Endothelial cell of umbilical vein (primary cell): Measurements from ENCODE around the gene ELOVL4. TPM values are rescaled to one million over a fixed set of nuclear protein-coding genes. Genes with fewer than 3 reads are reported as not detected.

Experiments used
- BruUV-seq: library from RNA; stranded (reverse); fragments of 400-500 nt; replicated peaks from 2 replicates; lab custom pipeline; 2021; lab: Mats Ljungman, UMichigan
- CTCF ChIA-PET: fragments of 300-600, 350-600 bp; sonication (Branson Sonifier 250); formaldehyde crosslinking; loops from one replicate; lab custom pipeline; 2021; ENCODE audit warnings: antibody characterized with exemption, inconsistent platforms; lab: Charles Lee
- POLR2A ChIA-PET: fragments of 300-600, 350-600 bp; sonication (Branson Sonifier 250); formaldehyde crosslinking; loops from one replicate; lab custom pipeline; 2021; ENCODE audit warnings: antibody characterized with exemption, inconsistent platforms; lab: Charles Lee
- DNase-seq: peaks from one replicate; pipeline ENCODE4 v3.0.0-alpha.2; 2011; ENCODE audit warnings: low read depth, low spot score
- FAIRE-seq: peaks from 2 replicates; lab custom pipeline; 2011; peaks lifted over from hg19 to GRCh38; lab: Jason Lieb, UNC
- H2AFZ ChIP-seq: 2 replicates; pipeline ENCODE4 v1.6.0; 2012; ENCODE audit warnings: low read depth, low read length, control low read depth, inconsistent platforms
- H3K27ac ChIP-seq: 2 replicates; pipeline ENCODE4 v1.5.1; 2011; ENCODE audit warnings: low read depth, mild to moderate bottlenecking, control low read depth, low read length, moderate library complexity; ENCODE audit not compliant: insufficient read depth
- H3K27me3 ChIP-seq, 2 experiments: 2 replicates each; pipeline versions ENCODE4 v1.6.0 to v1.6.1; 2011; ENCODE audit warnings: low read length in 2 of 2, mixed read lengths in 1 of 2; ENCODE audit not compliant: control insufficient read depth in 2 of 2, insufficient read depth in 2 of 2
- H3K36me3 ChIP-seq, 2 experiments: 2 replicates in 1 of 2; 3 replicates in 1 of 2; pipeline ENCODE4 v1.5.1; 2011; ENCODE audit warnings: low read length in 2 of 2, mild to moderate bottlenecking in 1 of 2, moderate library complexity in 1 of 2; ENCODE audit not compliant: control insufficient read depth in 2 of 2, insufficient read depth in 2 of 2; ENCODE audit errors: extremely low read depth in 1 of 2
- H3K4me1 ChIP-seq: 3 replicates; pipeline ENCODE4 v1.5.1; 2011; ENCODE audit warnings: mild to moderate bottlenecking, low read length; ENCODE audit not compliant: control insufficient read depth, insufficient read depth; ENCODE audit errors: extremely low read depth
- H3K4me2 ChIP-seq: 2 replicates; pipeline ENCODE4 v1.6.1; 2011; ENCODE audit warnings: low read length, control low read depth, mixed read lengths; ENCODE audit not compliant: insufficient read depth
- H3K4me3 ChIP-seq, 3 experiments: fragments of 200-600 bp in 1 of 3; sonication (generic), shearing (Covaris generic) in 1 of 3; replicated peaks in 1 of 3; 2 replicates each; pipeline ENCODE4 v1.5.1; 2011 to 2016; ENCODE audit warnings: control low read depth in 3 of 3, low read length in 3 of 3, mild to moderate bottlenecking in 2 of 3, inconsistent platforms in 1 of 3, low read depth in 1 of 3, moderate library complexity in 1 of 3; ENCODE audit not compliant: insufficient read depth in 1 of 3
- H3K79me2 ChIP-seq: 2 replicates; pipeline ENCODE4 v1.6.0; 2012; ENCODE audit warnings: low read length, inconsistent platforms; ENCODE audit not compliant: control insufficient read depth, insufficient read depth
- H3K9ac ChIP-seq: replicated peaks from 2 replicates; pipeline ENCODE3; 2011; ENCODE audit warnings: low read length, control low read depth; ENCODE audit not compliant: insufficient read depth; ENCODE audit errors: extremely low read depth
- H3K9me1 ChIP-seq: replicated peaks from 3 replicates; pipeline ENCODE4 v1.6.0; 2011; ENCODE audit warnings: mild to moderate bottlenecking, low read length; ENCODE audit not compliant: control insufficient read depth, insufficient read depth; ENCODE audit errors: extremely low read depth
- H3K9me3 ChIP-seq: replicated peaks from 2 replicates; pipeline ENCODE4 v1.5.1; 2012; ENCODE audit warnings: low read length, inconsistent platforms; ENCODE audit not compliant: control insufficient read depth, insufficient read depth
- H4K20me1 ChIP-seq: replicated peaks from 2 replicates; pipeline ENCODE3; 2011; ENCODE audit warnings: mild to moderate bottlenecking, low read length; ENCODE audit not compliant: control insufficient read depth, insufficient read depth; ENCODE audit errors: extremely low read depth
- EZH2 ChIP-seq: IDR thresholded peaks from 2 replicates; pipeline ENCODE4 v1.6.1; 2012; ENCODE audit warnings: borderline replicate concordance, low read depth, mild to moderate bottlenecking, moderate library complexity, low read length, inconsistent platforms; ENCODE audit not compliant: severe bottlenecking
- FOS ChIP-seq: IDR thresholded peaks from 2 replicates; pipeline ENCODE4 v1.6.1; 2011; ENCODE audit warnings: mild to moderate bottlenecking, low read length, moderate library complexity, borderline replicate concordance; ENCODE audit not compliant: insufficient read depth
- GATA2 ChIP-seq: IDR thresholded peaks from 2 replicates; pipeline ENCODE4 v1.7.0; 2011; ENCODE audit warnings: low read depth, mild to moderate bottlenecking, moderate library complexity, mixed read lengths, low read length; ENCODE audit not compliant: insufficient read length, insufficient read depth
- JUN ChIP-seq: IDR thresholded peaks from 2 replicates; pipeline ENCODE4 v1.6.1; 2011; ENCODE audit warnings: borderline replicate concordance, low read depth; ENCODE audit not compliant: insufficient read length, insufficient read depth
- MAX ChIP-seq: IDR thresholded peaks from 2 replicates; pipeline ENCODE4 v1.6.1; 2011; ENCODE audit not compliant: insufficient read depth, insufficient read length
- MYC ChIP-seq: IDR thresholded peaks from one replicate; pipeline ENCODE4 v1.6.1; 2011; ENCODE audit warnings: mild to moderate bottlenecking, low read depth, low read length
- POLR2A ChIP-seq: IDR thresholded peaks from 2 replicates; pipeline ENCODE4 v1.6.1; 2012; ENCODE audit warnings: low read depth, mild to moderate bottlenecking, control low read depth, low read length
- POLR2AphosphoS5 ChIP-seq: IDR thresholded peaks from 2 replicates; pipeline ENCODE4 v1.6.1; 2012; ENCODE audit warnings: low read depth, mild to moderate bottlenecking, control low read depth, low read length, moderate library complexity; ENCODE audit not compliant: insufficient read depth
- dilution Hi-C: fragments of 300-500 bp; cut with MboI; formaldehyde crosslinking; loops from one replicate; pipeline ENCODE4 v1.15.0; 2019; ENCODE audit warnings: low sequenced_read_pairs; ENCODE audit not compliant: extremely low pct_ligation_motif_present
- intact Hi-C: fragments of 100-400 bp; cut with micrococcal nuclease; formaldehyde crosslinking; loops from one replicate; pipeline ENCODE4 v1.10.0; 2022
- polyA plus RNA-seq, 4 experiments: library from polyadenylated mRNA; depleted of rRNA in 3 of 4; stranded (reverse) in 3 of 4; unstranded in 1 of 4; fragments of >200 nt; gene quantifications; 2 replicates each; pipeline versions ENCODE4 v1.2.1 to v1.2.3, GENCODE V29; 2011 to 2012; ENCODE audit warnings: missing spikeins in 1 of 4
- total RNA-seq: library from RNA; stranded (reverse); gene quantifications from 2 replicates; pipeline ENCODE4 v1.2.3, GENCODE V29; 2021
- TF ChIP-seq, protein P1 (sequence below), 2 donors: IDR thresholded peaks; 1 replicate in 1 of 2; 2 replicates in 1 of 2; pipeline ENCODE4 v1.5.1; 2011; ENCODE audit warnings: low read length in 2 of 2, mild to moderate bottlenecking in 2 of 2, moderate library complexity in 2 of 2, control low read depth in 1 of 2, inconsistent platforms in 1 of 2, low read depth in 1 of 2; ENCODE audit not compliant: insufficient read depth in 1 of 2; ENCODE audit errors: extremely low read depth in 1 of 2

The ELOVL4 gene
- total and polyA plus RNA-seq, 2 donors (not counting 3 experiments of a cell fraction or from before 2014, with no cell fraction given) = 0.98 to 3.3 TPM

DNA sequence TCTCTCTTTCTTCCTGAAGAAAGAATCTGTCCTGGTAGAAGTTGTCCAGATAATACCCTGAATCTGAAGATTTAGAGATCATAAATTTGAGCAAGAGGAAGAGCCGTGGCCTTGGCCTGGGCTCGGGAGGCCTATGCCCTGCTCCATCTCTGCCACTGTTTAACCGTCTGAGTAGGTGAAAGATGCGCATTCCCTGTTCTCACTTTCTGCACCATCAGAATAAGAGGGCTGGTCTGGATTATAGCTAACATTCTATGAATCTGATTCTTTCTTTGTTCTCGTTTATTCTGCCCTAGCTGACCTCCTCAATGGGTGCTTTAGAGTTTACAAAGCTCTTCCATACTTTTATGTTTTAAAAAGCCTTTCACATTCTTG, 51.3 kb downstream of the ELOVL4 start:
- no peaks in the 10 kb centered on the region for H3K36me3 ChIP-seq
- no peak overlapping the region for H3K9ac ChIP-seq
- intact Hi-C loops (no loop called here), dilution Hi-C loops (no loop called here)
- no peak overlapping the region for H3K27ac ChIP-seq
- FAIRE-seq (no peak), DNase-seq (no peak)
- no peak overlapping the region for H3K4me2 ChIP-seq
- no peaks in the 10 kb centered on the region for H3K4me1 ChIP-seq
- H3K27me3 ChIP-seq = peaks cover 0 to 4% of the 10 kb centered on the region in 2 experiments
- TF ChIP-seq EZH2 = no peak
- TF ChIP-seq FOS = no peak
- TF ChIP-seq GATA2 = no peak
- TF ChIP-seq JUN = no peak
- no peak for TF ChIP-seq MAX
- TF ChIP-seq, protein P1, sequence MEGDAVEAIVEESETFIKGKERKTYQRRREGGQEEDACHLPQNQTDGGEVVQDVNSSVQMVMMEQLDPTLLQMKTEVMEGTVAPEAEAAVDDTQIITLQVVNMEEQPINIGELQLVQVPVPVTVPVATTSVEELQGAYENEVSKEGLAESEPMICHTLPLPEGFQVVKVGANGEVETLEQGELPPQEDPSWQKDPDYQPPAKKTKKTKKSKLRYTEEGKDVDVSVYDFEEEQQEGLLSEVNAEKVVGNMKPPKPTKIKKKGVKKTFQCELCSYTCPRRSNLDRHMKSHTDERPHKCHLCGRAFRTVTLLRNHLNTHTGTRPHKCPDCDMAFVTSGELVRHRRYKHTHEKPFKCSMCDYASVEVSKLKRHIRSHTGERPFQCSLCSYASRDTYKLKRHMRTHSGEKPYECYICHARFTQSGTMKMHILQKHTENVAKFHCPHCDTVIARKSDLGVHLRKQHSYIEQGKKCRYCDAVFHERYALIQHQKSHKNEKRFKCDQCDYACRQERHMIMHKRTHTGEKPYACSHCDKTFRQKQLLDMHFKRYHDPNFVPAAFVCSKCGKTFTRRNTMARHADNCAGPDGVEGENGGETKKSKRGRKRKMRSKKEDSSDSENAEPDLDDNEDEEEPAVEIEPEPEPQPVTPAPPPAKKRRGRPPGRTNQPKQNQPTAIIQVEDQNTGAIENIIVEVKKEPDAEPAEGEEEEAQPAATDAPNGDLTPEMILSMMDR (IDR thresholded peaks at IDR 0.05; ENCODE audit: extremely low read depth in 1 of 2, insufficient read depth in 1 of 2, low read depth in 1 of 2, low read length in 2 of 2) = no peak
- no peak for TF ChIP-seq POLR2AphosphoS5
- no peak for TF ChIP-seq POLR2A
- TF ChIP-seq MYC = no peak
- no peaks in the 10 kb centered on the region for H3K9me1 ChIP-seq
- ChIA-PET CTCF (no interaction called here), POLR2A (no interaction called here)
- no peaks in the 10 kb centered on the region for H3K79me2 ChIP-seq
- H2AFZ ChIP-seq = no peak overlapping the region
- no peaks in the 10 kb centered on the region for H4K20me1 ChIP-seq
- no peaks in the 10 kb centered on the region for H3K9me3 ChIP-seq
- no peak overlapping the region for H3K4me3 ChIP-seq
- BruUV-seq = no TSS peak
